ENCODE measurements around the gene WDR59.

- TF ChIP-seq CTCF (optimal IDR thresholded peaks at IDR 0.05 in 1 of 3, IDR thresholded peaks at IDR 0.05 in 1 of 3, conservative IDR thresholded peaks at IDR 0.05 in 1 of 3; ENCODE audit: extremely low read depth in 1 of 3, insufficient read depth in 2 of 3, low read length in 3 of 3) (no peak), EZH2 (IDR thresholded peaks at IDR 0.05; ENCODE audit: low read length) (no peak)
These were observed 112.6 kb downstream of the WDR59 start for GRCh38 chr16:74872302-74872701.

All from keratinocyte (primary cell).